HL-60 (cell line): ENCODE results near the gene TAGLN.

ENCODE experiments used
- DNase-seq, 2 experiments: peaks; one replicate each; pipeline ENCODE4 v3.0.0-alpha.2; 2010 to 2020; ENCODE audit warnings: low read depth in 1 of 2, low spot score in 1 of 2
- H3K27ac ChIP-seq: fragments of 250-450 bp; sonication (Bioruptor Pico); replicated peaks from 2 replicates; pipeline ENCODE4 v1.5.1; 2020; ENCODE audit warnings: mild to moderate bottlenecking, moderate library complexity
- H3K27me3 ChIP-seq: fragments of 250-450 bp; sonication (Bioruptor Pico); 2 replicates; pipeline ENCODE4 v1.5.1; 2021; ENCODE audit warnings: mild to moderate bottlenecking, moderate library complexity; ENCODE audit not compliant: insufficient read depth, poor library complexity, severe bottlenecking
- H3K4me3 ChIP-seq: replicated peaks from 2 replicates; pipeline ENCODE4 v1.5.1; 2011; ENCODE audit warnings: mild to moderate bottlenecking, control low read depth, low read length; ENCODE audit not compliant: insufficient read depth
- GABPA ChIP-seq: IDR thresholded peaks from 2 replicates; pipeline ENCODE4 v1.6.1; 2012; ENCODE audit warnings: low read depth
- POLR2AphosphoS5 ChIP-seq: IDR thresholded peaks from 2 replicates; pipeline ENCODE4 v1.6.1; 2012; ENCODE audit warnings: low read depth
- SPI1 ChIP-seq: IDR thresholded peaks from 2 replicates; pipeline ENCODE4 v1.6.1; 2012; ENCODE audit warnings: low read depth, mild to moderate bottlenecking, borderline replicate concordance
- TF ChIP-seq, protein P1 (sequence below): IDR thresholded peaks from one replicate; pipeline ENCODE4 v1.5.1; 2011; ENCODE audit warnings: low read length, control low read depth, inconsistent platforms; ENCODE audit not compliant: insufficient read depth
- TF ChIP-seq, protein P2 (sequence below): IDR thresholded peaks from 2 replicates; pipeline ENCODE4 v1.6.1; 2012; ENCODE audit warnings: low read depth; ENCODE audit not compliant: insufficient replicate concordance

TAGLN gene

DNA sequence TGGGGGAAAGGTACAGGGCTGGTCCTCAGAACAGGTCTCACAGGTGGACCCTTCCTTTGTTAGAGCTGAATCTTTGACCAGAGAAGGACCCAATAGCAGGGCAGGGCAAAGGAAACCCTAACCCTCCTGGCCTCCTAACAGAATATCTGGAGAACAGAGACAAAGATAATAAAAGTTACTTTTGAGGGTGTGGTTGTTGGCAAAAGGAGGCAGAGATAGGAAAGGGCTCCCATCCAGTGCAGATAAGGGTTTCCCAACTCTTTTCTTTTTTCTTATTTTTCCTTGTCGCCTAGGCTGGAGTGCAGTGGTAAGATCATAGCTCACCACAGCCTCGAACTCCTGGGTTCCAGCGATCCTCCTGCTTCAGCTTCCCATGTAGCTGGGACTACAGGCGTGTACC is 20.8 kb downstream of the TAGLN start:
- no peak for DNase-seq
- TF ChIP-seq GABPA (no peak), SPI1 (no peak)
- TF ChIP-seq, protein P1, sequence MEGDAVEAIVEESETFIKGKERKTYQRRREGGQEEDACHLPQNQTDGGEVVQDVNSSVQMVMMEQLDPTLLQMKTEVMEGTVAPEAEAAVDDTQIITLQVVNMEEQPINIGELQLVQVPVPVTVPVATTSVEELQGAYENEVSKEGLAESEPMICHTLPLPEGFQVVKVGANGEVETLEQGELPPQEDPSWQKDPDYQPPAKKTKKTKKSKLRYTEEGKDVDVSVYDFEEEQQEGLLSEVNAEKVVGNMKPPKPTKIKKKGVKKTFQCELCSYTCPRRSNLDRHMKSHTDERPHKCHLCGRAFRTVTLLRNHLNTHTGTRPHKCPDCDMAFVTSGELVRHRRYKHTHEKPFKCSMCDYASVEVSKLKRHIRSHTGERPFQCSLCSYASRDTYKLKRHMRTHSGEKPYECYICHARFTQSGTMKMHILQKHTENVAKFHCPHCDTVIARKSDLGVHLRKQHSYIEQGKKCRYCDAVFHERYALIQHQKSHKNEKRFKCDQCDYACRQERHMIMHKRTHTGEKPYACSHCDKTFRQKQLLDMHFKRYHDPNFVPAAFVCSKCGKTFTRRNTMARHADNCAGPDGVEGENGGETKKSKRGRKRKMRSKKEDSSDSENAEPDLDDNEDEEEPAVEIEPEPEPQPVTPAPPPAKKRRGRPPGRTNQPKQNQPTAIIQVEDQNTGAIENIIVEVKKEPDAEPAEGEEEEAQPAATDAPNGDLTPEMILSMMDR: no peak
- Histone ChIP-seq H3K4me3 (no peak overlapping the region), H3K27ac (no peak overlapping the region), H3K27me3 (no peaks in the 10 kb centered on the region)

DNA sequence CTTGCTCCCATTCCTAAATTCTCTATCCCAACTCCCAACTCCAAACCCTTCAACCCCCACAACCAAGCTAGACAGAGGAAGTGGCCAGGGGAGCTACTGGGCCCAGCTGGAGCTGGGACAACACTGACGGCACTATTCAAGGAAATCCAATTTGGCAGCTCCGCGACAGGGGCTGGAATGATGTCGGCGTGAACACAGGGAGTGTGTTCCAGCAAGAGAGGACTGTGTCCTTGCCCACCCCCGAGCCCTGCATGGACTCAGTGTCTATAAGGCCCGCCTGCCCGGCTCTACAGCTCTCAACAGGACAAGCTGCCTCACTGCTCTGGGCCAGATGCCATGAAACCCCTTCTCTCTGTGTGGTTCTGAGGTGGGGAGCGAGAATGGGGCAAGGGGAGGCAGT is 21.4 kb downstream of the TAGLN start:
- Histone ChIP-seq H3K27ac (no peak overlapping the region), H3K4me3 (no peak overlapping the region), H3K27me3 (no peaks in the 10 kb centered on the region)
- DNase-seq: no peak
- TF ChIP-seq, protein P2, sequence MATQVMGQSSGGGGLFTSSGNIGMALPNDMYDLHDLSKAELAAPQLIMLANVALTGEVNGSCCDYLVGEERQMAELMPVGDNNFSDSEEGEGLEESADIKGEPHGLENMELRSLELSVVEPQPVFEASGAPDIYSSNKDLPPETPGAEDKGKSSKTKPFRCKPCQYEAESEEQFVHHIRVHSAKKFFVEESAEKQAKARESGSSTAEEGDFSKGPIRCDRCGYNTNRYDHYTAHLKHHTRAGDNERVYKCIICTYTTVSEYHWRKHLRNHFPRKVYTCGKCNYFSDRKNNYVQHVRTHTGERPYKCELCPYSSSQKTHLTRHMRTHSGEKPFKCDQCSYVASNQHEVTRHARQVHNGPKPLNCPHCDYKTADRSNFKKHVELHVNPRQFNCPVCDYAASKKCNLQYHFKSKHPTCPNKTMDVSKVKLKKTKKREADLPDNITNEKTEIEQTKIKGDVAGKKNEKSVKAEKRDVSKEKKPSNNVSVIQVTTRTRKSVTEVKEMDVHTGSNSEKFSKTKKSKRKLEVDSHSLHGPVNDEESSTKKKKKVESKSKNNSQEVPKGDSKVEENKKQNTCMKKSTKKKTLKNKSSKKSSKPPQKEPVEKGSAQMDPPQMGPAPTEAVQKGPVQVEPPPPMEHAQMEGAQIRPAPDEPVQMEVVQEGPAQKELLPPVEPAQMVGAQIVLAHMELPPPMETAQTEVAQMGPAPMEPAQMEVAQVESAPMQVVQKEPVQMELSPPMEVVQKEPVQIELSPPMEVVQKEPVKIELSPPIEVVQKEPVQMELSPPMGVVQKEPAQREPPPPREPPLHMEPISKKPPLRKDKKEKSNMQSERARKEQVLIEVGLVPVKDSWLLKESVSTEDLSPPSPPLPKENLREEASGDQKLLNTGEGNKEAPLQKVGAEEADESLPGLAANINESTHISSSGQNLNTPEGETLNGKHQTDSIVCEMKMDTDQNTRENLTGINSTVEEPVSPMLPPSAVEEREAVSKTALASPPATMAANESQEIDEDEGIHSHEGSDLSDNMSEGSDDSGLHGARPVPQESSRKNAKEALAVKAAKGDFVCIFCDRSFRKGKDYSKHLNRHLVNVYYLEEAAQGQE: no peak

DNA sequence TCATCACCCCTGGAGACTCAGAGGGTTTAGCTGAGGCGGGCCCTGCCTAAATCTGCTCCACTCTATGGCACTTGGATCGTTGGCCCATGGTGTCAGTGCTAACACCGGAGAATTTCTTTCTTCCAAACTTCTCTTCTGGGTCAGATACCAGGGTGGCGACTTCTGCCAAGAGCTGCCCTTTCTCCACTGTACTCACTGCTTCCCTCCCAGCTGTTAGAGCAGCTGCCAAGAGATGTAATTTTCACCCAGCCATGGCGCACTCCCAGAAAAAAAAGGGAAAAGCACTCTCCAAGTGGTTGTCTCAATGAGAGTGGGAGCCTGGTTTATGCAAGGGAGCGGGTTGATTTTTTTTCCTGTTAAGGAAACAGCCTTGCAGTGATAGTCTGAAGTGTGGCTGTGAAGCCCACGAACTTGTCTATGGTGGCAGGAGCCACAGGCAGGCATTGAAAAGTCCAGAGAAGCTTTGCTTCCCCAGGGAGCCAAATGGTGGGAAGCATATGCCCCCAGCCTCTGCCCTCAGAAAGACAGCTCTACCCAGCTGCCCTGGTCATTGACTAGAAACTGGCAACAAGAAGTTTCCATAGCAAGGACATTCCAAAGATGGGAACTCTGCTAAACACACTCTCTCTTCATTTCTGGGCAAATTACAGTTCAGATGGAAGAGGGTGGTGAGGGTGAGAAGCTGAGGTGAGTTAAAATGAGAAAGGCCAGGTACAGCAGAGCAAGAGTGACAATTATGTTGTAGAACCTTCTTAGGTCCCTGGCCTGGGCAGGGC is 22.0 kb downstream of the TAGLN start:
- no peak overlapping the region for H3K27ac ChIP-seq

More for the DNA sequence above, 22.0 kb downstream of the TAGLN start:
- DNase-seq: no peak
- TF ChIP-seq, protein P1: no peak
- no peak for TF ChIP-seq GABPA
- no peak for TF ChIP-seq POLR2AphosphoS5
- no peak for TF ChIP-seq SPI1
- TF ChIP-seq, protein P2: no peak
- Histone ChIP-seq H3K4me3 (no peak overlapping the region), H3K27me3 (no peaks in the 10 kb centered on the region)
